GM12865 (cell line): ENCODE measurements around the gene ATAD5.

Experiments
- DNase-seq: peaks from one replicate; pipeline ENCODE4 v3.0.0; 2010; ENCODE audit warnings: low read depth
- H3K4me3 ChIP-seq: 2 replicates; pipeline ENCODE4 v1.5.1; 2011; ENCODE audit warnings: mild to moderate bottlenecking, low read depth, low read length, control low read depth
- TF ChIP-seq, protein P1 (sequence below): IDR thresholded peaks from 2 replicates; pipeline ENCODE4 v1.5.1; 2011; ENCODE audit warnings: low read length, control low read depth, low read depth, inconsistent platforms; ENCODE audit not compliant: insufficient read depth; ENCODE audit errors: missing control alignments

The ATAD5 gene

DNA sequence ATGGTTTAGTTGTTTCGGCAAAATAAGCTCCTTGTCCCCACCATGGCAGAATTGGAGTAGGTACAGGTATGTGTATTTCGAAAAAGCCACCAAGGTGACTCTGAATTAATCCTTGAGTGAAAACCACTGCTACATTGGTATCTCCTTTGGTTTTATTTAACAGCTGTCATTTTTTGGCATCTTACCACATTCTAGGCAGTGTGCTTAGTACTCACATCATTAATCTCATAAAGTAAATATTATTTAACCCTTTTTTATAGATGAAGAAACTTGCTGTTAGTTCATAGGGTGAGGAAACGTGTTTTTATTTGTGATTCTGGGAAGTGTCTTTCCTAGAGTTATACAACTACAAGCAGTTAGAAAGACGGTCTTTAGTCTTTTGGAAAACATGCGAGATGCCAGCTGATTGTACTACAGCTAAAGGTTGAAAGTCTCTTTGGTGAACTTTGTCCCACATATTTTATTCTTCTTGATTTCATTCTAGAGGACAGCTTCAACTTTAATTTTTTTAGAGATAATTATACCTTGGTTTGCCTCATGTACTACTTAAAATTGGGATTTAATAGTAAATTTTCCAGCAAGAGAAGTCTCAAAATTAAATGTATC, 6.5 kb downstream of the ATAD5 start:
- TF ChIP-seq, protein P1, sequence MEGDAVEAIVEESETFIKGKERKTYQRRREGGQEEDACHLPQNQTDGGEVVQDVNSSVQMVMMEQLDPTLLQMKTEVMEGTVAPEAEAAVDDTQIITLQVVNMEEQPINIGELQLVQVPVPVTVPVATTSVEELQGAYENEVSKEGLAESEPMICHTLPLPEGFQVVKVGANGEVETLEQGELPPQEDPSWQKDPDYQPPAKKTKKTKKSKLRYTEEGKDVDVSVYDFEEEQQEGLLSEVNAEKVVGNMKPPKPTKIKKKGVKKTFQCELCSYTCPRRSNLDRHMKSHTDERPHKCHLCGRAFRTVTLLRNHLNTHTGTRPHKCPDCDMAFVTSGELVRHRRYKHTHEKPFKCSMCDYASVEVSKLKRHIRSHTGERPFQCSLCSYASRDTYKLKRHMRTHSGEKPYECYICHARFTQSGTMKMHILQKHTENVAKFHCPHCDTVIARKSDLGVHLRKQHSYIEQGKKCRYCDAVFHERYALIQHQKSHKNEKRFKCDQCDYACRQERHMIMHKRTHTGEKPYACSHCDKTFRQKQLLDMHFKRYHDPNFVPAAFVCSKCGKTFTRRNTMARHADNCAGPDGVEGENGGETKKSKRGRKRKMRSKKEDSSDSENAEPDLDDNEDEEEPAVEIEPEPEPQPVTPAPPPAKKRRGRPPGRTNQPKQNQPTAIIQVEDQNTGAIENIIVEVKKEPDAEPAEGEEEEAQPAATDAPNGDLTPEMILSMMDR: no peak
- no peak overlapping the region for H3K4me3 ChIP-seq
- no peak for DNase-seq

DNA sequence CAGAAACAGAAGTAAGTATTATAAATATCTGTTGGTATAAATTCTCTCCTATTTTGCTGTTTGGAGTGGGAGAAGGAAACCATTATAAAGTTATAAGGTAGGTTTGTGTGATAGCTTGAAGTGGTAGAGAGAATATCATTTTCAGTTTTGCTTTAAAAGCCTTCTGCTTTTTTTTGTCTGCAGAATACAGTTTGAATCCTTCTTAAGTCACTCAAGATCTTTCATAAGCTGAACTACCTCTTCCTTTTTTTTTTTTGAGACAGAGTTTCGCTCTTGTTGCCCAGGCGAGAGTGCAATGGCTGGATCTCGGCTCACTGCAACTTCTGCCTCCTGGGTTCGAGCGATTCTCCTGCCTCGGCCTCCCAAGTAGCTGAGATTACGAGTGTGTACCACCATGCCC, 9.0 kb downstream of the ATAD5 start:
- no peak for DNase-seq

GRCh38 chr17:30848021-30848420, 16.3 kb downstream of the ATAD5 start:
- no peak for DNase-seq
- TF ChIP-seq, protein P1: no peak

More for the DNA sequence above, 9.0 kb downstream of the ATAD5 start:
- TF ChIP-seq, protein P1: no peak
- no peak overlapping the region for H3K4me3 ChIP-seq

DNA sequence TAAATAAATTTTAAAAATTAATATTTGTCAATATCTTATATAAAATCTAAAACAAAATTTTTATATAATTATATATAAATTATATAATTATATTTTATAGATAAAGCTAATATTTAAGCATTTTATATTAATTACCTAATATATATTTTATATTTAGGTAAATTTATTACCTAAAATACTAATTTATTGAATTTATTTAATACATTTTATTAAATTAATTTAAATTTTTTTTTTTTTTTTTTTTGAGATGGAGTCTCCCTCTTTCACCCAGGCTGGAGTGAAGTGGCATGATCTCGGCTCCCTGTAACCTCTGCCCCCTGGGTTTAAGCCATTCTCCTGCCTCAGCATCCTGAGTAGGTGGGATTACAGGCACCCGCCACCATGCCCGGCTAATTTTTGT, 22.4 kb downstream of the ATAD5 start:
- no peak overlapping the region for H3K4me3 ChIP-seq
- DNase-seq: no peak
- TF ChIP-seq, protein P1: no peak

More at GRCh38 chr17:30848021-30848420, 16.3 kb downstream of the ATAD5 start:
- no peak overlapping the region for H3K4me3 ChIP-seq

DNA sequence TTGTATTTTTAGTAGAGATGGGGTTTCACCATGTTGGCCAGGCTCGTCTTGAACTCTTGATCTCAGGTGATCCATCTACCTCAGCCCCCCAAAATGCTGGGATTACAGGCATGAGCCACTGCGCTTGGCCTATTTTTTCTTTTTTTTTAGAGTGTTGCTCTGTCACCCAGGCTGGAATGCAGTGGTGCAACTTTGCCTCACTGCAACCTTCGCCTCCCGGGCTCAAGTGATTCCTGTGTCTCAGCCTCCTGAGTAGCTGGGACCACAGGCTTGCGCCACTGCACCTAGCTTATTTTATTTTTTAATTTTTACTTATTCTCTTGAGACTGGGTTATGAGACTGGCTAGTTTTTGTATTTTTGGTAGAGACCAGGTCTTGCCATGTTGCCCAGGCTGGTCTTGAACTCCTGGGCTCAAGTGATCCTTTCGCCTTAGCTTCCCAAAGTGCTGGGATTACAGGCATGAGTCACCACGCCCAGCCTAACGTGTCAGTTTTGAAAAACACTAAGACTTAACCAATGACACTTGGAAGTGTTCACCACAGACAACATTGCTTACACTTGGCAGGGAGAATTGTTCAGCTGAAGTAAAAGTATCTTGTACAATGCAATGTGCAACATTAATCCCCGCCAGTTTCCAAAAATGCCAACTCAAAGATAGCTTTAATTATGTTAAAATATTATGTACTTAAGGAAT, 26.9 kb downstream of the ATAD5 start:
- no peak overlapping the region for H3K4me3 ChIP-seq
- TF ChIP-seq, protein P1: no peak
- DNase-seq: no peak

GRCh38 chr17:30864636-30865035, 32.9 kb downstream of the ATAD5 start:
- no peak overlapping the region for H3K4me3 ChIP-seq
- DNase-seq: no peak
- TF ChIP-seq, protein P1: no peak

- H3K4me3 ChIP-seq: no peak overlapping the region
- no peak for DNase-seq
- TF ChIP-seq, protein P1: no peak
Measured at GRCh38 chr17:30869005-30869404, 37.2 kb downstream of the ATAD5 start.
